Stimulated activated CD4-positive, alpha-beta T cell treated with anti-CD3 and anti-CD28 coated beads, Interleukin-2, amount 100 ng/mL, for 24 hours (primary cell): ENCODE results near the gene RPL26.
"Not testable (repeated sequence)": the region's sequence is repeated elsewhere in the genome, so short reads cannot be mapped to it uniquely, and the experiment has no call there.

Experiments used
- DNase-seq, 2 donors: peaks; one replicate each; pipeline ENCODE4 v3.0.0-alpha.2; 2020

The RPL26 gene

GRCh38 chr17:8362651-8363332, 20.2 kb downstream of the RPL26 start:
- no peak for DNase-seq

- DNase-seq: no peak
Observed at GRCh38 chr17:8360751-8361150, 22.2 kb downstream of the RPL26 start.

GRCh38 chr17:8360260-8360659, 22.7 kb downstream of the RPL26 start:
- DNase-seq: no peak

- no peak for DNase-seq
Observed at GRCh38 chr17:8359769-8360168, 23.2 kb downstream of the RPL26 start.

GRCh38 chr17:8357910-8358309, 25.1 kb downstream of the RPL26 start:
- DNase-seq: no peak

GRCh38 chr17:8354236-8354635, 28.8 kb downstream of the RPL26 start:
- no peak for DNase-seq

- no peak for DNase-seq
Observed at GRCh38 chr17:8353736-8354135, 29.3 kb downstream of the RPL26 start.

GRCh38 chr17:8350339-8350738, 32.7 kb downstream of the RPL26 start:
- no peak for DNase-seq

GRCh38 chr17:8347001-8347400, 36.0 kb downstream of the RPL26 start:
- DNase-seq: not testable (repeated sequence)

GRCh38 chr17:8345951-8346665, 36.9 kb downstream of the RPL26 start:
- DNase-seq: no peak

GRCh38 chr17:8345052-8345690, 37.8 kb downstream of the RPL26 start:
- DNase-seq: no peak

- DNase-seq: no peak
Observed at GRCh38 chr17:8341456-8341855, 41.5 kb downstream of the RPL26 start.

- no peak for DNase-seq
Observed at GRCh38 chr17:8339540-8339939, 43.5 kb downstream of the RPL26 start, which contains the start of gene ODF4. Gene ODF4 (plus strand): TSS chr17:8339840. CDS start chr17:8340052, 212 bp downstream.

GRCh38 chr17:8338753-8339140, 44.2 kb downstream of the RPL26 start:
- no peak for DNase-seq

GRCh38 chr17:8337802-8338752, 44.9 kb downstream of the RPL26 start:
- DNase-seq: no peak

GRCh38 chr17:8333281-8333680, 49.7 kb downstream of the RPL26 start:
- no peak for DNase-seq

- no peak for DNase-seq
Observed at GRCh38 chr17:8332688-8333087, 50.3 kb downstream of the RPL26 start.

- no peak for DNase-seq
Observed at GRCh38 chr17:8332128-8332527, 50.9 kb downstream of the RPL26 start.
